NCI-H345 treated with DMSO at 0.1 percent for 48 hours (cell line): ENCODE measurements around the gene PLK2.

Experiments
- DNase-seq: peaks from one replicate; lab custom pipeline; 2025; ENCODE audit not compliant: unreplicated experiment; lab: John Stamatoyannopoulos, UW

PLK2 gene

GRCh38 chr5:58481066-58481676 lies 21.3 kb upstream of the PLK2 start:
- DNase-seq: no peak

GRCh38 chr5:58477760-58478376 lies 18.0 kb upstream of the PLK2 start:
- DNase-seq: no peak

GRCh38 chr5:58475404-58475803 lies 15.5 kb upstream of the PLK2 start:
- DNase-seq: no peak

GRCh38 chr5:58469896-58470295 lies 10.0 kb upstream of the PLK2 start:
- DNase-seq: no peak

GRCh38 chr5:58466939-58467338 lies 7.1 kb upstream of the PLK2 start:
- DNase-seq: no peak

GRCh38 chr5:58462623-58463230 lies 2.8 kb upstream of the PLK2 start:
- peak; percentile 54 for DNase-seq

GRCh38 chr5:58462154-58462553 lies 2.3 kb upstream of the PLK2 start:
- no peak for DNase-seq

GRCh38 chr5:58460732-58461286 lies 923 bp upstream of the PLK2 start:
- DNase-seq: peak; percentile 80

- DNase-seq: no peak
Observed at GRCh38 chr5:58459146-58460001, 512 bp downstream of the PLK2 start.

- no peak for DNase-seq
Observed at GRCh38 chr5:58458743-58459145, 1.1 kb downstream of the PLK2 start.

- no peak for DNase-seq
Observed at GRCh38 chr5:58458141-58458742, 1.6 kb downstream of the PLK2 start.

GRCh38 chr5:58457050-58457449 lies 2.8 kb downstream of the PLK2 start:
- DNase-seq: no peak

- no peak for DNase-seq
Observed at GRCh38 chr5:58456486-58456885, 3.4 kb downstream of the PLK2 start.

- DNase-seq: no peak
Observed at GRCh38 chr5:58456026-58456425, 3.9 kb downstream of the PLK2 start.

- DNase-seq: no peak
Observed at GRCh38 chr5:58455480-58455879, 4.4 kb downstream of the PLK2 start.

- no peak for DNase-seq
Observed at GRCh38 chr5:58455066-58455465, 4.8 kb downstream of the PLK2 start.

- no peak for DNase-seq
Observed at GRCh38 chr5:58454025-58454424, 5.9 kb downstream of the PLK2 start.

- DNase-seq: no peak
Observed at GRCh38 chr5:58453306-58453705, 6.6 kb downstream of the PLK2 start.

GRCh38 chr5:58452566-58453258 lies 7.2 kb downstream of the PLK2 start:
- no peak for DNase-seq
